GM21423 (cell line): ENCODE measurements around the gene CPNE4.

ENCODE experiments used
- ATAC-seq: cut with Tn5 transposase; IDR thresholded peaks from one replicate; pipeline ENCODE4 v1.9.1; 2021; ENCODE audit warnings: mild to moderate bottlenecking, moderate library complexity; ENCODE audit not compliant: unreplicated experiment

Gene CPNE4

GRCh38 chr3:132017137-132017536, 17.7 kb downstream of the CPNE4 start:
- no peak for ATAC-seq

GRCh38 chr3:132016061-132017041, 18.5 kb downstream of the CPNE4 start:
- no peak for ATAC-seq

- no peak for ATAC-seq
Measured at GRCh38 chr3:132014105-132014504, 20.7 kb downstream of the CPNE4 start.

GRCh38 chr3:132009241-132009640, 25.6 kb downstream of the CPNE4 start:
- ATAC-seq: no peak

GRCh38 chr3:132008837-132009236, 26.0 kb downstream of the CPNE4 start:
- no peak for ATAC-seq

- ATAC-seq: no peak
Measured at GRCh38 chr3:132007617-132008016, 27.2 kb downstream of the CPNE4 start.

- ATAC-seq: no peak
Measured at GRCh38 chr3:132006605-132007204, 28.1 kb downstream of the CPNE4 start.

GRCh38 chr3:132004571-132004970, 30.2 kb downstream of the CPNE4 start:
- no peak for ATAC-seq

- ATAC-seq: no peak
Measured at GRCh38 chr3:132003685-132004084, 31.1 kb downstream of the CPNE4 start.

- no peak for ATAC-seq
Measured at GRCh38 chr3:132001999-132002398, 32.8 kb downstream of the CPNE4 start.

GRCh38 chr3:132001036-132001435, 33.8 kb downstream of the CPNE4 start:
- no peak for ATAC-seq

GRCh38 chr3:131998027-131998426, 36.8 kb downstream of the CPNE4 start:
- ATAC-seq: no peak

- no peak for ATAC-seq
Measured at GRCh38 chr3:131995891-131996290, 38.9 kb downstream of the CPNE4 start.

GRCh38 chr3:131989318-131989717, 45.5 kb downstream of the CPNE4 start:
- no peak for ATAC-seq

- ATAC-seq: no peak
Measured at GRCh38 chr3:131988209-131988608, 46.6 kb downstream of the CPNE4 start.

- no peak for ATAC-seq
Measured at GRCh38 chr3:131983689-131984088, 51.1 kb downstream of the CPNE4 start.

GRCh38 chr3:131981323-131981722, 53.5 kb downstream of the CPNE4 start:
- no peak for ATAC-seq

- ATAC-seq: no peak
Measured at GRCh38 chr3:131976448-131976847, 58.4 kb downstream of the CPNE4 start.

GRCh38 chr3:131975047-131975446, 59.8 kb downstream of the CPNE4 start:
- no peak for ATAC-seq

GRCh38 chr3:131973731-131974130, 61.1 kb downstream of the CPNE4 start:
- no peak for ATAC-seq

GRCh38 chr3:131972550-131972949, 62.3 kb downstream of the CPNE4 start:
- ATAC-seq: no peak

- no peak for ATAC-seq
Measured at GRCh38 chr3:131972091-131972490, 62.7 kb downstream of the CPNE4 start.
